Measurements from ENCODE around the gene MAPKBP1. TPM values are rescaled to one million over a fixed set of nuclear protein-coding genes. Genes with fewer than 3 reads are reported as not detected.

MAPKBP1 gene
- total and polyA plus RNA-seq, 2 of the 13 experiments (the other 11 are each of a cell fraction or from before 2014, with no cell fraction given), result 3.0 to 7.3 TPM

DNA sequence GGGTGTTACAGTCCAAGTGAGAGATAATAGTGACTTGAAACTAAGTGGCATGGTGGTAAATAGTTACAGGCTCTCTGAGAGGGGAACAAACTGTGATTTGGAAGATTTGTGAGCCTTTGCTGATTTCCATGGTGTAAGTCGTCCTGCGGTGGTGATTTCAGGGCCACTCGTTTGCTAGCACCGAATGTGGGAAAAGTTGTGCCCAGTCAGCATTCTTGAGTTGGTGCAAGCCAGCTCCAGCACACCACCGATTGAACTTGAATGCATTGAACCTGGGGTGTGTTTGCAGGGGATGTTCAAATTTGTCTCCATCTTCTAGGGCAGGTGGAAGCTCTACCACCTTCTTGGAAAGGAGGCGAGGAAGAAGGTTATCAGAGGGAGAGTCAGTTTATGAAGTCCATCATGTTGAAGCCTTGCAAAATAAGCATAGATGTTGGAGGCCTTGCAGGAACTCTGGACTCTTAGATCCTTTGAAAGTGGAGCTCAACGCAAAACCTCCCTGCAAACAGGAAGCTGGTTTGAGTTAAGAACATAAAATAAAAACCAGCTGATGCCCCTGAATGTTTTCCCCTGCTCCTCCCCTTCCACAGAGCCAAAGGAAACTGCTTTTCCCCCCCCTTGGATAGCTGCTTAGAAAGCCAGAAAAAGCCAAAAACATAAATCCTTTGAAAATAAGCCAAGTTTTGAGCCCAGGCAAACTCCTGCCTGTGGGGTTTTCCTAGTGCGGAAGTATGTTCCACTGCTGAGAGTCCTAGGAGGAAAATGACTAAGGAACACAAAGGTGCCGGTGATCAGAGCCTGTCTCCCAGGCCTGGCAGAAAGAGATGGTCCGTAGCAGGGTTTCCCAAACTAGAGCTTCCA, 21.9 kb downstream of the MAPKBP1 start (continued):
- TF ChIP-seq, protein P1, sequence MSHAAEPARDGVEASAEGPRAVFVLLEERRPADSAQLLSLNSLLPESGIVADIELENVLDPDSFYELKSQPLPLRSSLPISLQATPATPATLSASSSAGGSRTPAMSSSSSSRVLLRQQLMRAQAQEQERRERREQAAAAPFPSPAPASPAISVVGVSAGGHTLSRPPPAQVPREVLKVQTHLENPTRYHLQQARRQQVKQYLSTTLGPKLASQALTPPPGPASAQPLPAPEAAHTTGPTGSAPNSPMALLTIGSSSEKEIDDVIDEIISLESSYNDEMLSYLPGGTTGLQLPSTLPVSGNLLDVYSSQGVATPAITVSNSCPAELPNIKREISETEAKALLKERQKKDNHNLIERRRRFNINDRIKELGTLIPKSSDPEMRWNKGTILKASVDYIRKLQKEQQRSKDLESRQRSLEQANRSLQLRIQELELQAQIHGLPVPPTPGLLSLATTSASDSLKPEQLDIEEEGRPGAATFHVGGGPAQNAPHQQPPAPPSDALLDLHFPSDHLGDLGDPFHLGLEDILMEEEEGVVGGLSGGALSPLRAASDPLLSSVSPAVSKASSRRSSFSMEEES (CRISPR knock-in tag; IDR thresholded peaks at IDR 0.05), result no peak
- TF ChIP-seq, protein P2, sequence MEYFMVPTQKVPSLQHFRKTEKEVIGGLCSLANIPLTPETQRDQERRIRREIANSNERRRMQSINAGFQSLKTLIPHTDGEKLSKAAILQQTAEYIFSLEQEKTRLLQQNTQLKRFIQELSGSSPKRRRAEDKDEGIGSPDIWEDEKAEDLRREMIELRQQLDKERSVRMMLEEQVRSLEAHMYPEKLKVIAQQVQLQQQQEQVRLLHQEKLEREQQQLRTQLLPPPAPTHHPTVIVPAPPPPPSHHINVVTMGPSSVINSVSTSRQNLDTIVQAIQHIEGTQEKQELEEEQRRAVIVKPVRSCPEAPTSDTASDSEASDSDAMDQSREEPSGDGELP (IDR thresholded peaks at IDR 0.05; ENCODE audit: borderline replicate concordance, low read depth), result peak; percentile 60; the same call in 1 of the 2 replicates
- TF ChIP-seq ZFP36 (IDR thresholded peaks at IDR 0.05; ENCODE audit: borderline replicate concordance, low read depth, low read length, partially characterized antibody) (no peak), ZNF253 (CRISPR knock-in tag; IDR thresholded peaks at IDR 0.05; ENCODE audit: borderline replicate concordance) (no peak), HOXD1 (CRISPR knock-in tag; IDR thresholded peaks at IDR 0.05) (no peak), RORA (CRISPR knock-in tag; IDR thresholded peaks at IDR 0.05) (no peak), MAFG (CRISPR knock-in tag; IDR thresholded peaks at IDR 0.05) (peak; percentile 87), SP140L (CRISPR knock-in tag; IDR thresholded peaks at IDR 0.05; ENCODE audit: borderline replicate concordance) (no peak), CHD4 (IDR thresholded peaks at IDR 0.05; ENCODE audit: borderline replicate concordance, low read length) (no peak), TCF7 (IDR thresholded peaks at IDR 0.05; ENCODE audit: low read depth) (0 out of 2 replicates have a peak, but pooled peaks have one; percentile 10), ZC3H4 (CRISPR knock-in tag; IDR thresholded peaks at IDR 0.05; ENCODE audit: borderline replicate concordance) (no peak)
- TF ChIP-seq, protein P3, sequence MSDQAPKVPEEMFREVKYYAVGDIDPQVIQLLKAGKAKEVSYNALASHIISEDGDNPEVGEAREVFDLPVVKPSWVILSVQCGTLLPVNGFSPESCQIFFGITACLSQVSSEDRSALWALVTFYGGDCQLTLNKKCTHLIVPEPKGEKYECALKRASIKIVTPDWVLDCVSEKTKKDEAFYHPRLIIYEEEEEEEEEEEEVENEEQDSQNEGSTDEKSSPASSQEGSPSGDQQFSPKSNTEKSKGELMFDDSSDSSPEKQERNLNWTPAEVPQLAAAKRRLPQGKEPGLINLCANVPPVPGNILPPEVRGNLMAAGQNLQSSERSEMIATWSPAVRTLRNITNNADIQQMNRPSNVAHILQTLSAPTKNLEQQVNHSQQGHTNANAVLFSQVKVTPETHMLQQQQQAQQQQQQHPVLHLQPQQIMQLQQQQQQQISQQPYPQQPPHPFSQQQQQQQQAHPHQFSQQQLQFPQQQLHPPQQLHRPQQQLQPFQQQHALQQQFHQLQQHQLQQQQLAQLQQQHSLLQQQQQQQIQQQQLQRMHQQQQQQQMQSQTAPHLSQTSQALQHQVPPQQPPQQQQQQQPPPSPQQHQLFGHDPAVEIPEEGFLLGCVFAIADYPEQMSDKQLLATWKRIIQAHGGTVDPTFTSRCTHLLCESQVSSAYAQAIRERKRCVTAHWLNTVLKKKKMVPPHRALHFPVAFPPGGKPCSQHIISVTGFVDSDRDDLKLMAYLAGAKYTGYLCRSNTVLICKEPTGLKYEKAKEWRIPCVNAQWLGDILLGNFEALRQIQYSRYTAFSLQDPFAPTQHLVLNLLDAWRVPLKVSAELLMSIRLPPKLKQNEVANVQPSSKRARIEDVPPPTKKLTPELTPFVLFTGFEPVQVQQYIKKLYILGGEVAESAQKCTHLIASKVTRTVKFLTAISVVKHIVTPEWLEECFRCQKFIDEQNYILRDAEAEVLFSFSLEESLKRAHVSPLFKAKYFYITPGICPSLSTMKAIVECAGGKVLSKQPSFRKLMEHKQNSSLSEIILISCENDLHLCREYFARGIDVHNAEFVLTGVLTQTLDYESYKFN (CRISPR knock-in tag; conservative IDR thresholded peaks at IDR 0.05), result peak; percentile 46
- TF ChIP-seq, protein P4, sequence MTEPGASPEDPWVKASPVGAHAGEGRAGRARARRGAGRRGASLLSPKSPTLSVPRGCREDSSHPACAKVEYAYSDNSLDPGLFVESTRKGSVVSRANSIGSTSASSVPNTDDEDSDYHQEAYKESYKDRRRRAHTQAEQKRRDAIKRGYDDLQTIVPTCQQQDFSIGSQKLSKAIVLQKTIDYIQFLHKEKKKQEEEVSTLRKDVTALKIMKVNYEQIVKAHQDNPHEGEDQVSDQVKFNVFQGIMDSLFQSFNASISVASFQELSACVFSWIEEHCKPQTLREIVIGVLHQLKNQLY (CRISPR knock-in tag; IDR thresholded peaks at IDR 0.05), result no peak
- TF ChIP-seq, protein P5, sequence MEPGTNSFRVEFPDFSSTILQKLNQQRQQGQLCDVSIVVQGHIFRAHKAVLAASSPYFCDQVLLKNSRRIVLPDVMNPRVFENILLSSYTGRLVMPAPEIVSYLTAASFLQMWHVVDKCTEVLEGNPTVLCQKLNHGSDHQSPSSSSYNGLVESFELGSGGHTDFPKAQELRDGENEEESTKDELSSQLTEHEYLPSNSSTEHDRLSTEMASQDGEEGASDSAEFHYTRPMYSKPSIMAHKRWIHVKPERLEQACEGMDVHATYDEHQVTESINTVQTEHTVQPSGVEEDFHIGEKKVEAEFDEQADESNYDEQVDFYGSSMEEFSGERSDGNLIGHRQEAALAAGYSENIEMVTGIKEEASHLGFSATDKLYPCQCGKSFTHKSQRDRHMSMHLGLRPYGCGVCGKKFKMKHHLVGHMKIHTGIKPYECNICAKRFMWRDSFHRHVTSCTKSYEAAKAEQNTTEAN (CRISPR knock-in tag; conservative IDR thresholded peaks at IDR 0.05), result no peak
- TF ChIP-seq, protein P6, sequence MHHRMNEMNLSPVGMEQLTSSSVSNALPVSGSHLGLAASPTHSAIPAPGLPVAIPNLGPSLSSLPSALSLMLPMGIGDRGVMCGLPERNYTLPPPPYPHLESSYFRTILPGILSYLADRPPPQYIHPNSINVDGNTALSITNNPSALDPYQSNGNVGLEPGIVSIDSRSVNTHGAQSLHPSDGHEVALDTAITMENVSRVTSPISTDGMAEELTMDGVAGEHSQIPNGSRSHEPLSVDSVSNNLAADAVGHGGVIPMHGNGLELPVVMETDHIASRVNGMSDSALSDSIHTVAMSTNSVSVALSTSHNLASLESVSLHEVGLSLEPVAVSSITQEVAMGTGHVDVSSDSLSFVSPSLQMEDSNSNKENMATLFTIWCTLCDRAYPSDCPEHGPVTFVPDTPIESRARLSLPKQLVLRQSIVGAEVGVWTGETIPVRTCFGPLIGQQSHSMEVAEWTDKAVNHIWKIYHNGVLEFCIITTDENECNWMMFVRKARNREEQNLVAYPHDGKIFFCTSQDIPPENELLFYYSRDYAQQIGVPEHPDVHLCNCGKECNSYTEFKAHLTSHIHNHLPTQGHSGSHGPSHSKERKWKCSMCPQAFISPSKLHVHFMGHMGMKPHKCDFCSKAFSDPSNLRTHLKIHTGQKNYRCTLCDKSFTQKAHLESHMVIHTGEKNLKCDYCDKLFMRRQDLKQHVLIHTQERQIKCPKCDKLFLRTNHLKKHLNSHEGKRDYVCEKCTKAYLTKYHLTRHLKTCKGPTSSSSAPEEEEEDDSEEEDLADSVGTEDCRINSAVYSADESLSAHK (CRISPR knock-in tag; IDR thresholded peaks at IDR 0.05; ENCODE audit: borderline replicate concordance), result no peak
- TF ChIP-seq, protein P7, sequence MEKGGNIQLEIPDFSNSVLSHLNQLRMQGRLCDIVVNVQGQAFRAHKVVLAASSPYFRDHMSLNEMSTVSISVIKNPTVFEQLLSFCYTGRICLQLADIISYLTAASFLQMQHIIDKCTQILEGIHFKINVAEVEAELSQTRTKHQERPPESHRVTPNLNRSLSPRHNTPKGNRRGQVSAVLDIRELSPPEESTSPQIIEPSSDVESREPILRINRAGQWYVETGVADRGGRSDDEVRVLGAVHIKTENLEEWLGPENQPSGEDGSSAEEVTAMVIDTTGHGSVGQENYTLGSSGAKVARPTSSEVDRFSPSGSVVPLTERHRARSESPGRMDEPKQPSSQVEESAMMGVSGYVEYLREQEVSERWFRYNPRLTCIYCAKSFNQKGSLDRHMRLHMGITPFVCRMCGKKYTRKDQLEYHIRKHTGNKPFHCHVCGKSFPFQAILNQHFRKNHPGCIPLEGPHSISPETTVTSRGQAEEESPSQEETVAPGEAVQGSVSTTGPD (CRISPR knock-in tag; IDR thresholded peaks at IDR 0.05), result no peak
